HUES48 (cell line): ENCODE measurements around the gene GMPR.
"Not testable (repeated sequence)": the region's sequence is repeated elsewhere in the genome, so short reads cannot be mapped to it uniquely, and the experiment has no call there.

Source experiments
- H3K27ac ChIP-seq: one replicate; pipeline ENCODE4 v1.7.0; 2013; ENCODE audit warnings: low read depth, low read length, inconsistent platforms
- H3K27me3 ChIP-seq: 2 replicates; pipeline ENCODE4 v1.6.1; 2013; ENCODE audit warnings: mild to moderate bottlenecking, low read length; ENCODE audit not compliant: control insufficient read depth, insufficient read depth
- H3K36me3 ChIP-seq: 2 replicates; pipeline ENCODE4 v1.6.1; 2013; ENCODE audit warnings: low read length; ENCODE audit not compliant: control insufficient read depth, insufficient read depth
- H3K4me1 ChIP-seq: 2 replicates; pipeline ENCODE4 v1.6.1; 2013; ENCODE audit warnings: mild to moderate bottlenecking, low read length; ENCODE audit not compliant: control insufficient read depth, insufficient read depth
- H3K4me3 ChIP-seq: 2 replicates; pipeline ENCODE4 v1.5.1; 2013; ENCODE audit warnings: mild to moderate bottlenecking, low read depth, low read length
- H3K9ac ChIP-seq: 2 replicates; pipeline ENCODE4 v1.6.1; 2013; ENCODE audit warnings: mild to moderate bottlenecking, low read depth, low read length, moderate library complexity
- H3K9me3 ChIP-seq: 2 replicates; pipeline ENCODE4 v1.6.1; 2013; ENCODE audit warnings: low read length; ENCODE audit not compliant: control insufficient read depth, insufficient read depth

The GMPR gene

DNA sequence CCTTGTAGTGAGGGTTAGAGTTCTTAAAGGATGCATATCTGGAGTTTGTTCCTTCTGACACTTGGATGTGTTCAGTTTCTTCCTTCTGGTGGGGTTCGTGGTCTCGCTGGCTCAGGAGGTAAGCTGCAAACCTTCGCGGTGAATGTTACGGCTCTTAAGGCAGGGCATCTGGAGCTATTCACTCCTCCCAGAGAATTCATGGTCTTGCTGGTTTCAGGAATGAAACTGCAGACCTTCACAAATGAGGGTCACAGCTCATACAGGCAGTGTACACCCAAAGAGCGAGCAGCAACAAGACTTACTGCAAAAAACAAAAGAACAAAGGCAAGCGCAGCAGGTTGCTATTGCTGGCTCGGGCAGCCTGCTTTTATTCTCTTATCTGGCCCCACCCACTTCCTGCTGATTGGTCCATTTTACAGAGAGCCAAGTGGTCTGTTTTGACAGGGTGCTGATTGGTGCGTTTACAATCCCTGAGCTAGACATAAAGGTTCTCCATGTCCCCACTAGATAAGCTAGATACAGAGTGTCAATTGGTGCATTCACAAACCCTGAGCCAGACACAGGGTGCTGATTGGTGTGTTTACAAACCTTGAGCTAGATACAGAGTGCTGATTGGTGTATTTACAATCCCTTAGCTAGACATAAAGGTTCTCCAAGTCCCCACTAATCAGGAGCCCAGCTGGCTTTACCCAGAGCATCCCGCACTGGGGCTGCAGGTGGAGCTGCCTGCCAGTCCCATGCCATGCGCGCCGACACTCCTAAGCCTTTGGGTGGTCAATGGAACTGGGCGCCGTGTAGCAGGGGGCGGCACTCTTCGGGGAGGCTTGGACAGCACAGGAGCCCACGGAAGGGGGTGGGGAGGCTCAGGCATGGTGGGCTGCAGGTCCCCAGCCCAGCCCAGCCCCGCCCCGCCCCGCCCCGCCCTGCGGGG, 12.0 kb upstream of the GMPR start:
- not testable (repeated sequence) for H3K27me3 ChIP-seq, H3K9me3 ChIP-seq, H3K36me3 ChIP-seq, H3K4me3 ChIP-seq, H3K27ac ChIP-seq, H3K9ac ChIP-seq
- peaks cover 12% of the 10 kb centered on the region; the same call in 1 of the 2 replicates for H3K4me1 ChIP-seq

DNA sequence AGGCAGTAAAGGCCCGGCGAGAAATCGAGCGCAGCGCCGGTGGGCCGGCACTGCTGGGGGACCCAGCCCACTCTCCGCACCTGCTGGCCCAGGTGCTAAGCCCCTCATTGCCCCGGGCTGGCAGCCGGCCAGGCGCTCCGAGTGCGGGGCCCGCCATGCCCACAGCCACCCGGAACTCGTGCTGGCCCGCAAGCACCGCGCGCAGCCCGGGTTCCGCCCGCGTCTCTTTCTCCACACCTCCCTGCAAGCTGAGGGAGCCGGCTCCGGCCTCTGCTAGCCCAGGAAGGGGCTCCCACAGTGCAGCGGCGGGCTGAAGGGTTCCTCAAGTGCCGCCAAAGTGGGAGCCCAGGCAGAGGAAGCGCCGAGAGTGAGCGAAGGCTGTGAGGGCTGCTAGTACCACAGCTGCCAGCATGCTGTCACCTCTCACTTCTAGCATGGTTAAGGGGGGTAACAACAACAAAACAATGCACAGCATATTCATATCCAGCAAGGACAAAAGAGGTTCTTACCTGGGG, 11.3 kb upstream of the GMPR start:
- no peak overlapping the region for H3K4me3 ChIP-seq
- no peaks in the 10 kb centered on the region for H3K9me3 ChIP-seq
- peaks cover 12% of the 10 kb centered on the region; the same call in 1 of the 2 replicates for H3K4me1 ChIP-seq
- H3K27ac ChIP-seq, result no peak overlapping the region
- no peak overlapping the region for H3K9ac ChIP-seq
- peaks cover 9% of the 10 kb centered on the region for H3K27me3 ChIP-seq
- H3K36me3 ChIP-seq, result no peaks in the 10 kb centered on the region

- Histone ChIP-seq H3K9ac (no peak overlapping the region), H3K4me1 (peaks cover 12% of the 10 kb centered on the region; the same call in 1 of the 2 replicates), H3K27me3 (peaks cover 9% of the 10 kb centered on the region), H3K4me3 (no peak overlapping the region), H3K36me3 (no peaks in the 10 kb centered on the region), H3K27ac (no peak overlapping the region), H3K9me3 (no peaks in the 10 kb centered on the region)
These were observed 10.8 kb upstream of the GMPR start for GRCh38 chr6:16227605-16228004.

GRCh38 chr6:16228043-16228442, 10.3 kb upstream of the GMPR start:
- H3K9me3 ChIP-seq, result no peaks in the 10 kb centered on the region
- peaks cover 9% of the 10 kb centered on the region for H3K27me3 ChIP-seq
- H3K4me3 ChIP-seq, result no peak overlapping the region
- no peak overlapping the region for H3K27ac ChIP-seq
- H3K4me1 ChIP-seq, result peaks cover 12% of the 10 kb centered on the region; the same call in 1 of the 2 replicates
- H3K9ac ChIP-seq, result no peak overlapping the region
- no peaks in the 10 kb centered on the region for H3K36me3 ChIP-seq

- Histone ChIP-seq H3K9me3 (no peaks in the 10 kb centered on the region), H3K36me3 (no peaks in the 10 kb centered on the region), H3K4me3 (no peak overlapping the region), H3K9ac (no peak overlapping the region), H3K4me1 (peaks cover 12% of the 10 kb centered on the region; the same call in 1 of the 2 replicates), H3K27ac (no peak overlapping the region), H3K27me3 (peaks cover 9% of the 10 kb centered on the region)
These were observed 9.4 kb upstream of the GMPR start for GRCh38 chr6:16228709-16229665.

DNA sequence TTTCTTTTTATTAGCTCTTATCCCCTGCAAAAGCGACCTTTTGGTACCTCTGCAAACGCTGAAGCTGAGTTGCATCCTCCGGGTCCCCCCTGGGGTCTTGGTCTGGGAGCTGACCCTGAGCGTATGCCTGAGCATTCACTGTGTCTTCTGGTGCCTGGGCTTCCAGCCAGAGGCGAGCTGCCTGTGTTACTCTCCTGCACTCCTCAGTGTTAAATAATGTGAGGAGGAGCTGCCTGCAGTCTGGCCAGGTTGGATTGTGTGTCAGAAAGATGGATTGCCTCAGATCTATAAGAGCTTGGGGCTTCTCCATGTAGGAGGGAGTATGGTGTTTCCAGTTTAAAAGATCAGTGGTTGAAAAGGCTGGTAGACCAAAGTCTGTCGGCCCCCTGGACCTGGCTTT, 8.7 kb upstream of the GMPR start:
- H3K27ac ChIP-seq, result no peak overlapping the region
- peaks cover 9% of the 10 kb centered on the region for H3K27me3 ChIP-seq
- peaks cover 12% of the 10 kb centered on the region; the same call in 1 of the 2 replicates for H3K4me1 ChIP-seq

GRCh38 chr6:16230953-16231352, 7.4 kb upstream of the GMPR start:
- no peak overlapping the region for H3K9ac ChIP-seq
- H3K4me3 ChIP-seq, result no peak overlapping the region
- H3K36me3 ChIP-seq, result no peaks in the 10 kb centered on the region
- H3K27ac ChIP-seq, result no peak overlapping the region
- H3K27me3 ChIP-seq, result peaks cover 15% of the 10 kb centered on the region
- no peaks in the 10 kb centered on the region for H3K9me3 ChIP-seq
- peaks cover 12% of the 10 kb centered on the region; the same call in 1 of the 2 replicates for H3K4me1 ChIP-seq

More for the DNA sequence above, 8.7 kb upstream of the GMPR start:
- Histone ChIP-seq H3K9me3 (no peaks in the 10 kb centered on the region), H3K4me3 (no peak overlapping the region), H3K9ac (no peak overlapping the region), H3K36me3 (no peaks in the 10 kb centered on the region)

GRCh38 chr6:16232086-16232485, 6.3 kb upstream of the GMPR start:
- Histone ChIP-seq H3K4me1 (peaks cover 12% of the 10 kb centered on the region; the same call in 1 of the 2 replicates), H3K27me3 (peaks cover 26% of the 10 kb centered on the region), H3K4me3 (no peak overlapping the region), H3K9ac (no peak overlapping the region), H3K9me3 (no peaks in the 10 kb centered on the region), H3K36me3 (no peaks in the 10 kb centered on the region), H3K27ac (no peak overlapping the region)

GRCh38 chr6:16236009-16236501, 2.3 kb upstream of the GMPR start:
- Histone ChIP-seq H3K27me3 (peaks cover 58% of the 10 kb centered on the region), H3K4me1 (peaks cover 6% of the 10 kb centered on the region; the same call in 1 of the 2 replicates), H3K9me3 (no peaks in the 10 kb centered on the region), H3K9ac (no peak overlapping the region), H3K36me3 (no peaks in the 10 kb centered on the region), H3K4me3 (no peak overlapping the region), H3K27ac (no peak overlapping the region)

DNA sequence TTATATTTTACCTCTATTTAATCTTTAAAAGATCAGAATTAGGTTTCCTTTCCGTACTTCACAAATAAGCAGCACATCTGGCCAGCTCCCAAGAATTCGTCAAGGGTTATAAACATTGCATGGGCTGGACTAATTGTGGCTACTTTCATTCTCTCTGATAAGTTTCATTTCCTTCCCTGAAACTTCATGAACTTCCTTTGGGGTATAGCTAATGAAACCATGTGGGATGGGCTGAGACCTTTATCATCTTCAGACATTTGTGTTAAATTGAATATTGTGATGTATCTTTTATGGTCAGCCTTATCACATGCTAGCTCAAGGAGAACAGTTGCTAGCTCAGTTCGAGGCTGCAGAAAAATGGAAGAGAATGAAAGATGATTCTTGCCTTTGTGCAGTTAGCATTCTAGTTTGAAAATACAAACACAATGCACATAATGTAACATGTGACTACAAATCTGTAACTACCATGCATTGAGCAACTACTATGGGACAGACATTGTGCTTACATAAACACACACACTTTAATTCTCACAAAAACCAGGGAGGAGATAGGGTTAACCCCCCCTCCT, 1.7 kb upstream of the GMPR start:
- Histone ChIP-seq H3K27ac (no peak overlapping the region), H3K9ac (no peak overlapping the region), H3K4me3 (no peak overlapping the region)

More for the DNA sequence above, 1.7 kb upstream of the GMPR start:
- Histone ChIP-seq H3K36me3 (no peaks in the 10 kb centered on the region), H3K9me3 (no peaks in the 10 kb centered on the region), H3K4me1 (peaks cover 6% of the 10 kb centered on the region; the same call in 1 of the 2 replicates), H3K27me3 (peaks cover 58% of the 10 kb centered on the region)
